Upper lobe of right lung (tissue), 1 donor: Measurements from ENCODE around the gene OASL. TPM values are rescaled to one million over a fixed set of nuclear protein-coding genes. Genes with fewer than 3 reads are reported as not detected.
"Not testable (repeated sequence)": the region's sequence is repeated elsewhere in the genome, so short reads cannot be mapped to it uniquely, and the experiment has no call there.

Experiments
- ATAC-seq: fragments of 200-7000 bp; cut with Tn5 transposase; one replicate; pipeline ENCODE4 v1.9.1; 2020; ENCODE audit warnings: mild to moderate bottlenecking, moderate library complexity
- DNase-seq: peaks from one replicate; pipeline ENCODE4 v3.0.0-alpha.2; 2020
- H3K27ac ChIP-seq: fragments of 200-600 bp; one replicate; pipeline ENCODE4 v1.8.0; 2022
- H3K27me3 ChIP-seq: fragments of 200-600 bp; one replicate; pipeline ENCODE4 v1.8.0; 2022; ENCODE audit warnings: mild to moderate bottlenecking
- H3K36me3 ChIP-seq: fragments of 200-600 bp; one replicate; pipeline ENCODE4 v1.8.0; 2022
- H3K4me1 ChIP-seq: fragments of 200-600 bp; one replicate; pipeline ENCODE4 v1.8.0; 2022
- H3K4me3 ChIP-seq: fragments of 200-600 bp; one replicate; pipeline ENCODE4 v1.8.0; 2022; ENCODE audit warnings: mild to moderate bottlenecking
- H3K9me3 ChIP-seq: fragments of 200-600 bp; one replicate; pipeline ENCODE4 v1.8.0; 2022
- intact Hi-C: fragments of 100-400 bp; cut with DNase I; formaldehyde crosslinking; loops from one replicate; pipeline ENCODE4 v1.11.0; 2022
- total RNA-seq: library from RNA; stranded (reverse); fragmentation: NEBNext Ultra II Directional; extraction: Animal tissue kit (Norgen Biotek cat#: 25700); gene quantifications from one replicate; pipeline ENCODE4 v1.2.1, GENCODE V29; 2021
- TF ChIP-seq, protein P1 (sequence below): fragments of 200-600 bp; IDR thresholded peaks from one replicate; pipeline ENCODE4 v1.8.0; 2022; ENCODE audit warnings: antibody characterized with exemption
- donor health status: DM: no; HTN: yes; CAD: no; lungs with severe emphysema.

OASL gene
- total RNA-seq, 1 donor from 2014 or later: 12.7 TPM

GRCh38 chr12:121050725-121051124 lies 11.7 kb upstream of the OASL start:
- H3K4me1 ChIP-seq: no peaks in the 10 kb centered on the region
- H3K27ac ChIP-seq: no peak overlapping the region
- DNase-seq: no peak
- TF ChIP-seq, protein P1, sequence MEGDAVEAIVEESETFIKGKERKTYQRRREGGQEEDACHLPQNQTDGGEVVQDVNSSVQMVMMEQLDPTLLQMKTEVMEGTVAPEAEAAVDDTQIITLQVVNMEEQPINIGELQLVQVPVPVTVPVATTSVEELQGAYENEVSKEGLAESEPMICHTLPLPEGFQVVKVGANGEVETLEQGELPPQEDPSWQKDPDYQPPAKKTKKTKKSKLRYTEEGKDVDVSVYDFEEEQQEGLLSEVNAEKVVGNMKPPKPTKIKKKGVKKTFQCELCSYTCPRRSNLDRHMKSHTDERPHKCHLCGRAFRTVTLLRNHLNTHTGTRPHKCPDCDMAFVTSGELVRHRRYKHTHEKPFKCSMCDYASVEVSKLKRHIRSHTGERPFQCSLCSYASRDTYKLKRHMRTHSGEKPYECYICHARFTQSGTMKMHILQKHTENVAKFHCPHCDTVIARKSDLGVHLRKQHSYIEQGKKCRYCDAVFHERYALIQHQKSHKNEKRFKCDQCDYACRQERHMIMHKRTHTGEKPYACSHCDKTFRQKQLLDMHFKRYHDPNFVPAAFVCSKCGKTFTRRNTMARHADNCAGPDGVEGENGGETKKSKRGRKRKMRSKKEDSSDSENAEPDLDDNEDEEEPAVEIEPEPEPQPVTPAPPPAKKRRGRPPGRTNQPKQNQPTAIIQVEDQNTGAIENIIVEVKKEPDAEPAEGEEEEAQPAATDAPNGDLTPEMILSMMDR: no peak
- no peak for ATAC-seq
- H3K27me3 ChIP-seq: no peaks in the 10 kb centered on the region
- intact Hi-C loops: no loop called here
- H3K9me3 ChIP-seq: no peaks in the 10 kb centered on the region
- H3K36me3 ChIP-seq: no peaks in the 10 kb centered on the region
- H3K4me3 ChIP-seq: no peak overlapping the region

DNA sequence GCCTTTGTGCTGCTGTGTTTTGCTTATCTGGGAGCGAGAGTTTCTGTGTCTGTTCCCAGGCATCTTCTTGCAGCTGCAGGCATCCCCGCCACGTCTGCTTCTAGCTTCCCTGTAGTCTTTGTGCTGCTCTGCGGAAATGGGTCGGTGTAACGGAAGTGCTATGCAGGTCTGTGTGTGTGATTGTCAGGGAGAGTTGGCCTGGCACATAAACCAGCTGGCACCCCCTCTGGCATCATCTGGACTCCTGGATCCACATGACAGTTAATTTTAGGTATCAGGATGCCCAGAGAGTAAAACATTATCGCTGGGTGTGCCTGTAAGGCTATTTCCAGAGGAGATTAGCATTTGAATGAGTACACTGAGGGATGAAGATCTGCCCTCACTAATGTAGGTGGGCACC lies 9.4 kb upstream of the OASL start:
- intact Hi-C loops: no loop called here
- H3K27me3 ChIP-seq: no peaks in the 10 kb centered on the region

DNA sequence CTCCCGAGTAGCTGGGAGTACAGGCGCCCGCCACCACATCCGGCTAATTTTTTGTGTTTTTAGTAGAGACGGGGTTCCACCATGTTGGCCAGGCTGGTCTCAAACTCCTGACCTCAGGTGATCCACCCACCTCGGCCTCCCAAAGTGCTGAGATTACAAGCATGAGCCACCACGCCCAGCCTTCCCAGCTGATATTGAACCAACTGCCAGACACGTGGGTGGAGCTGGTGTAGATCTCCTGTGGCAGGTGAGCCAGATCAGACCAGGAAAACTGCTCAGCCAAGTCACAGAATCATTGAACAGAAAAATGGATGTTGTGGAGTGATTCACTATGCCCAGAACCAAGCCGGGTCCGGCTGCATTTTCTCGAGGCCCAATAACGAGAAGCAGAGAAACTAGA lies 8.4 kb upstream of the OASL start:
- DNase-seq, H3K4me3 ChIP-seq, H3K27ac ChIP-seq, intact Hi-C loops, H3K27me3 ChIP-seq, H3K4me1 ChIP-seq, H3K9me3 ChIP-seq, ATAC-seq, H3K36me3 ChIP-seq: not testable (repeated sequence)

More for the DNA sequence above, 9.4 kb upstream of the OASL start:
- H3K4me3 ChIP-seq: no peak overlapping the region
- H3K4me1 ChIP-seq: no peaks in the 10 kb centered on the region
- no peak overlapping the region for H3K27ac ChIP-seq
- TF ChIP-seq, protein P1: no peak
- no peaks in the 10 kb centered on the region for H3K36me3 ChIP-seq
- ATAC-seq: no peak
- no peak for DNase-seq
- H3K9me3 ChIP-seq: no peaks in the 10 kb centered on the region

DNA sequence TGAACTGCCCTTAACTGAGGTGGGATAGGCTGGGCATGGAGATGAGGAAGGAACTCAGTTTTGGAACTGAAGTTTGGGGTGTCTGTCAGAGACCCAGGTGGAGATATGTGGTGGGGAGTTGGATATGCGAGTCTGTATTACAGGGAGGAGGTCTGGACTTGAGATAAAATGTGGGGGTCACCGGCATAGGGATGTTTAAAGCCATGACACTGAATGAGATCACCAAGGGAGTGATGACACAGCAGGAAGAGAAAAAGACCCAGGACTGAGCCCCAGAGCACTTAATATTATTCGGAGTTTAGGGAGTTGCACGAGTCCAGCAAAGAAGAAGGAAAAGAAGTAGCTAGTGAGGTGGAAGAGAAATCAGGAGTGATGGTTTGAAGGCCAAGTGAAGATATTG lies 4.0 kb upstream of the OASL start:
- intact Hi-C loops: no loop called here
- Histone ChIP-seq H3K4me3 (no peak overlapping the region), H3K9me3 (no peaks in the 10 kb centered on the region), H3K27me3 (no peaks in the 10 kb centered on the region), H3K4me1 (peaks cover 7% of the 10 kb centered on the region), H3K27ac (no peak overlapping the region), H3K36me3 (no peaks in the 10 kb centered on the region)
- TF ChIP-seq, protein P1: no peak
- DNase-seq: no peak
- no peak for ATAC-seq

DNA sequence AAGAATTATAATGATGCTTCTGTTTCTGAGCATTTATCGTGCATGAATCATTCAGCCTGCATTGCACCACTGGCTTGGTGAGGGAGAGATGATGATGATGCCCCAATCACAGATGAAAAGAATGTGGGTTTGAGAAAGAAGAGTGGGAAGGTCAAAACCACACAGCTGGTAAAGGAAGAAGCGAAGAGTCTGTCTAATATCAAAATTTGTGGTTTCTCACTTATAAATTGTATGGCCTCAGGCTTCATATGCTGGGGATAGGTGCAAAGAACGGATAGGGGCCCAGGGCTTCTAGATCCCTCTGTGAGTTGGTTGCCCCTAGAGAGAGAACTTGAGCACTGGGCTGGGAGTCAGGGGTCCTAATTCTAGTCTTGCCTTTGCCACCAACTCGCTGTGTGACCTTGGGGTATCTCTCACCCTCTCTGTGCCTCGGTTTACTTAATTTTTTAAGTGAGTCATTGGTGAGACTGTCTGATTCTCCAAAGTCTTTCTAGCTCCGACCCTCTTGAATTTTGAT lies 2.2 kb downstream of the OASL start:
- no peaks in the 10 kb centered on the region for H3K27me3 ChIP-seq
- no peak overlapping the region for H3K4me3 ChIP-seq
- H3K36me3 ChIP-seq: no peaks in the 10 kb centered on the region
- peak; percentile 18 for DNase-seq
- TF ChIP-seq, protein P1: no peak
- no peaks in the 10 kb centered on the region for H3K9me3 ChIP-seq
- no peak overlapping the region for H3K27ac ChIP-seq
- peaks cover 7% of the 10 kb centered on the region for H3K4me1 ChIP-seq
- intact Hi-C loops: no loop called here
- ATAC-seq: peak; percentile 8

GRCh38 chr12:121034616-121035305 lies 4.3 kb downstream of the OASL start:
- intact Hi-C loops: no loop called here
- H3K4me1 ChIP-seq: peaks cover 7% of the 10 kb centered on the region
- H3K27ac ChIP-seq: no peak overlapping the region
- no peaks in the 10 kb centered on the region for H3K36me3 ChIP-seq
- no peaks in the 10 kb centered on the region for H3K9me3 ChIP-seq
- TF ChIP-seq, protein P1: no peak
- no peaks in the 10 kb centered on the region for H3K27me3 ChIP-seq
- no peak overlapping the region for H3K4me3 ChIP-seq
- DNase-seq: no peak
- ATAC-seq: no peak
